ENCODE data around the gene SLC9A9.

The SLC9A9 gene

GRCh38 chr3:143843587-143843986 is 4.7 kb downstream of the SLC9A9 start:
- no peak for DNase-seq (ENCODE audit: low spot score)

DNA sequence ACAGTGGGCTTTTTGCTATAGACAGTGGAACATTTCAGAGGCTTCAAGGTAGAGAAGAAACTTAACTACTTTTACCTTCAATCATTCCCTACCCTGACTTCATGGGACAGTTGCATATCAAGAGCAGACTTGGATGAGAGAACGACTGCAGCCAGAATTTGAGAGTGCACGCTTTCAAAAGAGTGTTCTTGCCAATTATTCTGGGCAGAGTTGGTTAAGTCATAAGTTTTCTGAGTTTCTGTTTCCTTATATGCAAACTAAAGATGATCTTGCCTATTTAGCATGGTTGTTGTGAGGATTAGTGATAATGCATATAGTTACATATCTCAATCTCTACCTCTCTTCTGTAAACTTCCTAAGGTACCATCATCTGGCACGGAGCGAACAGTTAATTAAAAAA is 7.6 kb downstream of the SLC9A9 start:
- no peak for DNase-seq (ENCODE audit: low spot score)

- no peak for DNase-seq (ENCODE audit: low spot score)
Observed at GRCh38 chr3:143839980-143840379, 8.3 kb downstream of the SLC9A9 start.

GRCh38 chr3:143837076-143837475 is 11.2 kb downstream of the SLC9A9 start:
- DNase-seq (ENCODE audit: low spot score): no peak

DNA sequence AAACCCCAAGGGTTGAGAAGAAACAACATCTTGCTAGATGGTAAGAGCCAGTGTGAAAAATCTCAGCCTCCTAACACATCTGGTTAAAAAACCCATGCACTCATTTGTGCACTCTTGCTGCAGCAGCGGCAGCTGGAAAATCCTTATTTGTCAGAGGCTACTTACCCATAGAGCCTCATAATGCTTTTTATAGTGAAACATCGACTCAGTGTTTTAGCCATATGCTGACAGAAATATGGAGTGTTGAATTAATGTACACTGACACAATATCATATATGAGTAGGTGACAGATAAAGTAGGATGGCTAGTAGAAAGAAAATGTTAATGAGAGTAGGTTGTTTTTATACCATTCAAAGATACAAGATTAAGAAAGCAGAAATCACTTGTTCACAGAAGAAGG is 13.0 kb downstream of the SLC9A9 start:
- DNase-seq (ENCODE audit: low spot score): no peak

DNA sequence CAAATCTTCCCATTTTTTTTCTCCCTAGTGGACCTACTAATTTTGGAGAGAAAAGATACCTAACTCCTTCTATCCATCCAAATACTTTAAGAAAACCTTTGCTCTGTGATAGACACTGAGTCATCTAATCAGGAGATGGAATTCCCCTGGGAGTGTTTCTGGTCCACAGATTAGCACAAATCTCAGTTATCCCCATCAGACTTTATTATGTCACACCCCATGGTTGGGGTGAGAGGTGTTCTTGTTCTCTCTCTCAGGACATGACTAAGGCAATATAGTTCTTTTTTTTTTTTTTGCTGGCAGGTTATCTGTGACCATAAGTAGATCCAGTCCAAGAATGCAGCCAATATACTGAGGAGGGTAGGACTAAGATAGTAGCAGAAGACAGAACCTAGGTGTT is 15.8 kb downstream of the SLC9A9 start:
- no peak for DNase-seq (ENCODE audit: low spot score)

- no peak for DNase-seq (ENCODE audit: low spot score)
Observed at GRCh38 chr3:143831994-143832393, 16.3 kb downstream of the SLC9A9 start.

DNA sequence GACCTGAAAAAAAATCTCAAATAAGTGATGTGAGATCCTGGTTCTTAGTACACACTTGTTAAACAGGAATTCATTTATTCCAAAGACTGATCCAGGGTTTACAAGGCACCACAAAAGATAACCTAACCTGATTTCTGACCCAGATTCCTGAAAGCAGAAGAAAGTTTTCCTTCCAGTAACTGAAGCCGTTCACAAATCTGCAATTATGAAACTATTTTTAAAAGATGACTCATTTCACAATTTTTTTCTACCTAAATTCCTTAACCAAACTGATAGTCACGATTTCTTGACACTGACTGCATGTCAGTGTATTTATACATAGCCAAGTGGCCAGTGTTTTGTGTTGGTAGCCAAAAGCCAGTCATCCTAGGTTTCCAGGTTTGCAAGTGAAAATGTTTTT is 17.1 kb downstream of the SLC9A9 start:
- DNase-seq (ENCODE audit: low spot score): no peak

- no peak for DNase-seq (ENCODE audit: low spot score)
Observed at GRCh38 chr3:143830786-143831185, 17.5 kb downstream of the SLC9A9 start.

DNA sequence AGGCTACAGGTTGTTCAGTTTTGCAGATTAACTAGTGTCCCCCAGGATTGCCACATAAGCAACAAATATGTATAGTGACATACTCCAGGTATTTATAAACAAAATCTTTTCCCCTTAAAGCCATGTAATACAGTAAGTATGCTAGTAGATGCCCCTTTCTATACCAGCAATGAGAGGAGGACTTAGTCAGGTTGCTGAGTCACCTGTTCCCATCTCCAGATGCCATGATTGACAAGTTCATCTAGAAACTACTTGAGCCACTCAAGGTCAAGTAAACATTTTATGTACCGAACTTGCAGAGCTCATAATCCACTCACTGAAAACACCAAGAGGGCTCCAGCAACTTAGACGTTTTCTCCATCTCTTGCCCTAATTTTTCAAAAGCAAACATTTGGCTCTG is 18.2 kb downstream of the SLC9A9 start:
- no peak for DNase-seq (ENCODE audit: low spot score)

DNA sequence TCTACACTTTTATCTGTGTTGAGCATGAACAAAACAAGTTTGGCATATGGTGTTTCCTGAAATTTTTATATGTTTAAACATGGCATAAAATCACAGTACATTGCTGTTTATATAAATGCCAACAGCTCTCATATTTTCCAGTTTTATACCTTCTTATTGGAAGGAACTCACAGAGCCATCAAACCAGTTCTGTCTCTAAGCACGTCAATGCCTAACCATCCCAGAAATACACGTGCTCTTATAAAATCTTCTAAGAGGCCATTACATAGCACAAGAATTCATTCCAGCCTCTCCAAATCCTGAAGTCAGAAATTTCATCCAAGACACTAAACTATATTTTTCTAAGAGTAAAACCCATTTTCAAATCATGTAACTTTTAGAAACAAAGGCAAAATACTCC is 20.8 kb downstream of the SLC9A9 start:
- DNase-seq (ENCODE audit: low spot score): no peak

GRCh38 chr3:143826296-143826695 is 22.0 kb downstream of the SLC9A9 start:
- DNase-seq (ENCODE audit: low spot score): no peak

DNA sequence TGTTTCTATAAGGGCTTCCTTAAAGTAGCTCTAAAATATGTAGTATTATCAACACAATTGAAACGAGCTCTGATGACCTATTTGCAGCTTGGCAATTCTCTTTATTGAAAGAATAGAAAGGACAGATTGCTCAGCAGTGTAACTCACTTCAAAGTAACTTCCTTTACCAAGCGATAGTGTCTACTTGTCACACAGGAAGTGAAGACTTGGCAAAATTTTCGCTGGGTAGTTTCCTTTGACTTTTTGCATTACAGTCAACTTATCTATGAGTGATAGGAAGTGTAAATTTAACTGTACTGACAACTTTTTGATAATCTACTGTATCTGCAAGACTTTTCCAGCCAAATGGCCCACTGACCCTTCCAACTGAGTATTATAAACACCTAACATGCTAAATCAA is 22.8 kb downstream of the SLC9A9 start:
- no peak for DNase-seq (ENCODE audit: low spot score)

DNA sequence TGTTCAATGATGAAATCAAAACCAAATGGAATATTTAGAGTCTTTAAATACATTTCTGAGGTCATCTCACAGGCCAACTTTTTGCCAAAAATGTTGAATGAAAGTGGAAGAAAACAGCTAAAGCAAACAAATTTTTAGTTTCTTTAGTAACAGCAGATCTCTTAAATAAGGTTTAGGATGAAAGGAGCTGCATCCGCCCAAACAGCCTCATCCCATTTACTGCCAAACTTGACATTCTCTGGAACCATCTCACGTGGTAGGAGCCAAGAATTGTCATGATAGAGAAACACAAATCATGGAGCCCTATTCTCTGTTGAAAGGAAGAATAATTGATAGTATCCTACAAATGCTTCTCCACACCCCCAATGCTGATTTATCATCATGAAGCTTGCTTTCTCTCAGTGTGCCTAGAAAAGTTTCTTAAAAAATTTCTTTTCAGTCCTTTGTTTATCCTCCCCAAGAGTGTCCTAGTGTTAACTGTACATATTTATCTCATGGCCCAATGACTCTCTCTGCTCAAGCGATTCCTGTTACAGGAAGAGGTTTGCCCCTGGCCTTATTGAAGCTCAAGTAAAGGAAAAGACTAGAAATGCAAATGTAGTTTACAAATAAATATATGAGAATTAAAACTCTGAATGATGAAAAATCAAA is 23.4 kb downstream of the SLC9A9 start:
- no peak for DNase-seq (ENCODE audit: low spot score)

GRCh38 chr3:143822798-143823197 is 25.5 kb downstream of the SLC9A9 start:
- no peak for DNase-seq (ENCODE audit: low spot score)

GRCh38 chr3:143822374-143822773 is 25.9 kb downstream of the SLC9A9 start:
- DNase-seq (ENCODE audit: low spot score): no peak

DNA sequence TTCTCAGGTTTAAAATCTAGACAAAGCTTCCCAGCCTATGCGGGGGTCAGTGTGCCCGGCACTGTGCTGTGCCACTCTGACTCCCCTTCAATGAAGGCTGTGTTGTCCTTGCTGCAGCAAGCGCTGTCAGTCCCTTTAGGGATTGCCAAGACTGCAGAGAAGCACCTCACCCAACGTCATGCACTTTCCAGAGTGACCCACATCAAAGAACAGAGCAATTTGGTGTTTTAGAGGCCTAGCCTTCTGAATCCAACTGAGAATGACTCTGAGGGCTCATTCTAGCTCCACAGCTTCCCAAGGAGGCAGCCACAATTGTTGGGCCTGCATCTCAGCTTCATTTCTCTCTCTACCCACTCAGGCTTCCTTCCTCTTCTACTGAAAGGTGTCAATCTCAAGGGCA is 26.4 kb downstream of the SLC9A9 start:
- DNase-seq (ENCODE audit: low spot score): no peak

- DNase-seq (ENCODE audit: low spot score): no peak
Observed at GRCh38 chr3:143820466-143821221, 27.6 kb downstream of the SLC9A9 start.

GRCh38 chr3:143819890-143820289 is 28.4 kb downstream of the SLC9A9 start:
- no peak for DNase-seq (ENCODE audit: low spot score)

DNA sequence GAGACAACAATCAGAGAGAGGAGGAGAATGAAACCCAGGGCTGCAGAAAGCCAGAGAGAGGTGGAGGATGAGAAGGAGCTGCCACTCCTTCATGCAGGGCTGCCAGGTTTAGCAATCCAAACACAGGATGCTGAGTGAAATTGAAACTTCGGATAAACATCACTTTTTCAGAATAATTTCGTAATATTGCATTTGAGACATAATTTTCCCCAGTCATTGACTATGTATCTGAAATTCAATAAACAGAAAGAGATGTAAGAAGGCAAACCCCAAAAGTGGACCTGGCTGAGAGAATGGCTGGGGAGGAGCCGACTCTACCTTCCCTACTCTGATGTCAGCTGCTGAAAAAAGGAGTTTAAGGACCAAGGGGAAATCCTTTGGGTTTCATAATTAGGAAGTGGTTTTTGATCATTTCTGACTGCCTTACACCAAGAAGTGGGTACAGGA is 33.8 kb downstream of the SLC9A9 start:
- DNase-seq (ENCODE audit: low spot score): no peak

DNA sequence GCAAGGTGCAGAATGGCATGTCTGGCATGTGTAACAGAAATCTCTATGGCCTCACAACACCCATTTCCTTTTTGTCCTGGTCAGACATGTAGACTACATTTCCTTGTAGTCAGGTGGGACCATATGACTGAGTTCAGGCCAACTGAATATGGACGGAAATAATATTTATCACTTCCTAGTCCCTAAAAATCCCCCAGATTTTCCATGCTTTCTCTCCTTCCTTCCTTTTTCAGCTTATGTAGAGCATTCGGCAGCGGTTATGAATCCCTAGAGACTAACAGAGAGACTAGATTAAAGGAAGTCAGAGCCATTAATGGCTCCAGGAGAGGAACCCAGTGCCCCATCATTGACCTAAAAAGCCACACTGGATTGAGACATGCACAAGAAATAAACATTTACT is 35.8 kb downstream of the SLC9A9 start:
- DNase-seq (ENCODE audit: low spot score): no peak

- DNase-seq (ENCODE audit: low spot score): no peak
Observed at GRCh38 chr3:143811602-143812001, 36.7 kb downstream of the SLC9A9 start.

DNA sequence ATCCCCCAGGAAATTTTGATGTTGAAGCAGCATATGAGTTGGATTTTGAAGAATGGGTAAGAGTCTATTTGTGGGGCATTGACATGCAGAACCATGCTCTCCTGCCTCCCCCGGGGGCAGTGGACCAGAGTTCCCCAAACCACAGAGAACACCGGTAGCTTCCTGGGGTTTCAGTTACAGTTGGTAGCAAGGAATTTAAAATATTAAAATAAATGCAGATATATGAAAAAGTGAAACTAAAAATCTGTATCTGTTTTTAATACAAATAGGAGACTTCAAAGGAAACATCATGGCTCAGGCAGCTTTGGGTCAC is 37.4 kb downstream of the SLC9A9 start:
- no peak for DNase-seq (ENCODE audit: low spot score)
